HepG2 (cell line): ENCODE results near the gene TMEM9B. TPM values are rescaled to one million over a fixed set of nuclear protein-coding genes. Genes with fewer than 3 reads are reported as not detected.

Source experiments
- ATAC-seq: fragments of 200-7000 bp; cut with Tn5 transposase; 3 replicates; pipeline ENCODE4 v1.9.1; 2020; ENCODE audit warnings: mild to moderate bottlenecking, moderate library complexity
- BruUV-seq: library from RNA; stranded (reverse); fragments of 400-500 nt; replicated peaks from 2 replicates; lab custom pipeline; 2021; lab: Mats Ljungman, UMichigan
- CTCF ChIA-PET: fragments of 300-600 bp; formaldehyde crosslinking; extraction: SDS; loops from one replicate; lab custom pipeline; 2021; ENCODE audit warnings: low total read pairs, inconsistent platforms, low intra/inter-chr PET ratio; lab: Yijun Ruan, JAX
- POLR2A ChIA-PET: fragments of 350-600 bp; sonication (Branson Sonifier 250); formaldehyde crosslinking; loops from one replicate; lab custom pipeline; 2020; ENCODE audit warnings: antibody characterized with exemption, inconsistent platforms; lab: Yijun Ruan, JAX
- DNase-seq: peaks from one replicate; pipeline ENCODE4 v3.0.0-alpha.2; 2015; ENCODE audit warnings: low spot score
- FAIRE-seq: peaks from 3 replicates; lab custom pipeline; 2011; peaks lifted over from hg19 to GRCh38; lab: Jason Lieb, UNC
- H2AFZ ChIP-seq: one replicate; pipeline ENCODE4 v1.6.1; 2011; ENCODE audit warnings: low read length, inconsistent platforms
- H3K27ac ChIP-seq: fragments of 300-600 bp; 3 replicates; pipeline ENCODE4 v1.8.0; 2011; ENCODE audit warnings: mixed run types, mild to moderate bottlenecking, mixed read lengths, low read length, inconsistent platforms; ENCODE audit not compliant: insufficient read depth; ENCODE audit errors: extremely low read length
- H3K27me3 ChIP-seq, 2 experiments: fragments of 200-600 bp in 1 of 2; 2 replicates in 1 of 2; 3 replicates in 1 of 2; pipeline versions ENCODE4 v1.6.0 to v1.8.0; 2011; ENCODE audit warnings: low read length in 2 of 2, mild to moderate bottlenecking in 2 of 2, moderate library complexity in 2 of 2, inconsistent platforms in 1 of 2; ENCODE audit not compliant: insufficient read depth in 2 of 2, control insufficient read depth in 1 of 2
- H3K36me3 ChIP-seq, 2 experiments: fragments of 200-600 bp in 1 of 2; replicated peaks in 1 of 2; 2 replicates in 1 of 2; 3 replicates in 1 of 2; pipeline versions ENCODE4 v1.5.1 to v1.8.0; 2011; ENCODE audit warnings: low read length in 2 of 2, inconsistent platforms in 1 of 2; ENCODE audit not compliant: insufficient read depth in 2 of 2, control insufficient read depth in 1 of 2
- H3K4me1 ChIP-seq: 2 replicates; pipeline ENCODE4 v1.5.1; 2012; ENCODE audit warnings: low read length, inconsistent platforms; ENCODE audit not compliant: insufficient read depth
- H3K4me2 ChIP-seq: 2 replicates; pipeline ENCODE4 v1.6.0; 2011; ENCODE audit warnings: low read depth, low read length, inconsistent platforms
- H3K4me3 ChIP-seq, 3 experiments: fragments of 200-600 bp in 1 of 3; sonication (generic), shearing (Covaris generic) in 1 of 3; replicated peaks in 1 of 3; 2 replicates each; pipeline ENCODE4 v1.5.1; 2011 to 2016; ENCODE audit warnings: low read length in 3 of 3, inconsistent platforms in 2 of 3, low read depth in 2 of 3, mild to moderate bottlenecking in 2 of 3, control low read depth in 1 of 3, mixed read lengths in 1 of 3; ENCODE audit not compliant: insufficient read depth in 1 of 3
- H3K79me2 ChIP-seq: one replicate; pipeline ENCODE4 v1.6.1; 2011; ENCODE audit warnings: low read length, inconsistent platforms; ENCODE audit not compliant: insufficient read depth
- H3K9ac ChIP-seq: 2 replicates; pipeline ENCODE4 v1.6.0; 2011; ENCODE audit warnings: mild to moderate bottlenecking, low read depth, low read length, inconsistent platforms; ENCODE audit not compliant: insufficient read depth
- H3K9me3 ChIP-seq: 2 replicates; pipeline ENCODE4 v1.5.1; 2012; ENCODE audit warnings: mild to moderate bottlenecking, low read length
- H4K20me1 ChIP-seq: 2 replicates; pipeline ENCODE4 v1.6.0; 2011; ENCODE audit warnings: inconsistent platforms, mild to moderate bottlenecking, low read length, moderate library complexity; ENCODE audit not compliant: insufficient read depth
- FOXM1 ChIP-seq: sonication (generic); formaldehyde crosslinking; IDR thresholded peaks from 2 replicates; pipeline ENCODE4 v1.5.0; 2020; ENCODE audit warnings: missing genetic modification reagents
- HNRNPL ChIP-seq: fragments of 200-400 bp; formaldehyde crosslinking; IDR thresholded peaks from 2 replicates; pipeline ENCODE4 v1.6.1; 2017; ENCODE audit warnings: mild to moderate bottlenecking, low read depth, low read length
- KDM6A ChIP-seq: IDR thresholded peaks from 2 replicates; pipeline ENCODE4 v1.6.1; 2016; ENCODE audit warnings: low read depth
- NFKB2 ChIP-seq: sonication (generic); formaldehyde crosslinking; IDR thresholded peaks from 2 replicates; pipeline ENCODE4 v1.4.0; 2020; ENCODE audit warnings: missing genetic modification reagents, borderline replicate concordance
- NR2F2 ChIP-seq: IDR thresholded peaks from 2 replicates; pipeline ENCODE4 v1.6.1; 2012; ENCODE audit warnings: low read depth, inconsistent platforms, borderline replicate concordance
- THYN1 ChIP-seq: sonication (generic); formaldehyde crosslinking; IDR thresholded peaks from 2 replicates; pipeline ENCODE4 v1.8.1; 2023; ENCODE audit warnings: low read depth, mild to moderate bottlenecking, moderate library complexity, missing genetic modification reagents, borderline replicate concordance
- ZHX1 ChIP-seq: sonication (generic); formaldehyde crosslinking; IDR thresholded peaks from 2 replicates; pipeline ENCODE4 v1.8.1; 2022; ENCODE audit warnings: low read depth, mild to moderate bottlenecking, missing genetic modification reagents
- ZNF253 ChIP-seq: sonication (generic); formaldehyde crosslinking; IDR thresholded peaks from 2 replicates; pipeline ENCODE4 v1.8.0; 2022; ENCODE audit warnings: mild to moderate bottlenecking, missing genetic modification reagents, borderline replicate concordance
- WGBS: methylation state at CpG from one replicate; pipeline ENCODE4 v1.1.6; 2017; ENCODE audit warnings: low lambda C conversion rate; 5-methylcytosine and 5-hydroxymethylcytosine counted together
- in situ Hi-C: cut with HindIII; loops from 2 replicates; pipeline ENCODE4 v1.10.0; 2017; ENCODE audit warnings: low pct_unique_long_range_greater_than_20kb; ENCODE audit not compliant: extremely low pct_ligation_motif_present
- intact Hi-C: fragments of 100-400 bp; cut with micrococcal nuclease; formaldehyde crosslinking; loops from one replicate; pipeline ENCODE4 v1.10.0; 2022; ENCODE audit not compliant: unreplicated experiment
- polyA plus RNA-seq, 8 experiments: library from polyadenylated mRNA; depleted of rRNA in 3 of 8; stranded (reverse) in 7 of 8; unstranded in 1 of 8; fragments of >200 nt; fragmentation: Illumina TruSeq in 4 of 8; extraction: Trizol in 4 of 8; gene quantifications; 2 replicates each; pipeline versions ENCODE4 v1.2.1 to v1.2.3, GENCODE V29; 2011 to 2016; ENCODE audit warnings: low read depth in 4 of 8, missing spikeins in 1 of 8, mixed read lengths in 1 of 8; ENCODE audit not compliant: insufficient read depth in 1 of 8
- total RNA-seq, 5 experiments: library from RNA; depleted of rRNA; stranded (reverse); fragments of >200 nt; fragmentation: Illumina TruSeq; extraction: Trizol; gene quantifications; 2 replicates each; pipeline ENCODE4 v1.2.3, GENCODE V29; 2016; ENCODE audit warnings: low read depth in 1 of 5

TMEM9B gene
- total and polyA plus RNA-seq, 2 of the 13 experiments (the other 11 are each of a cell fraction or from before 2014, with no cell fraction given), result 12.4 to 20.8 TPM

GRCh38 chr11:8947230-8947943, 16.9 kb downstream of the TMEM9B start (continued):
- TF ChIP-seq HNRNPL, result no peak
- no peak for TF ChIP-seq ZNF253 (CRISPR knock-in tag)
- no peak for TF ChIP-seq NFKB2 (CRISPR knock-in tag)
- no peak for TF ChIP-seq NR2F2
- TF ChIP-seq THYN1 (CRISPR knock-in tag), result no peak
- no peak for TF ChIP-seq KDM6A (CRISPR knock-in tag)
- TF ChIP-seq, all 625 proteins: peak for 0

GRCh38 chr11:8942518-8943066, 21.6 kb downstream of the TMEM9B start, which contains the start of gene ASCL3:
Gene ASCL3, minus strand, starts transcription at chr11:8943016. Its CDS starts 4,855 bp downstream, at chr11:8938161.
- no peaks in the 10 kb centered on the region for H3K9me3 ChIP-seq
- ChIA-PET CTCF (no interaction called here), POLR2A (no interaction called here)
- intact Hi-C loops, result no loop called here
- H3K36me3 ChIP-seq, result peaks cover 0 to 4% of the 10 kb centered on the region in 2 experiments; a peak in 3 of 5 replicates
- no peak within 1 kb of the TSS for H3K9ac ChIP-seq
- no peaks in the 10 kb centered on the region for H3K27me3 ChIP-seq
- FAIRE-seq (no peak), ATAC-seq (no peak)
- no peaks in the 10 kb centered on the region for H4K20me1 ChIP-seq
- H3K79me2 ChIP-seq, result no peaks in the 10 kb centered on the region
- in situ Hi-C loops, result no loop called here
- no peak within 1 kb of the TSS for H3K27ac ChIP-seq
- no peak within 1 kb of the TSS for H2AFZ ChIP-seq
- TF ChIP-seq FOXM1 (no peak), ZHX1 (CRISPR knock-in tag) (no peak)
- TF ChIP-seq, all 625 proteins: peak for 0
- Histone ChIP-seq H3K4me3 (no peak within 1 kb of the TSS), H3K4me1 (peaks cover 7% of the 10 kb centered on the region), H3K4me2 (no peak within 1 kb of the TSS)
- no TSS peak for BruUV-seq
- DNase-seq, result no peak
- WGBS, result 54% methylated on average over 5 of the region's 5 CpGs
